ENCODE results near the gene MBOAT7.

MBOAT7 gene

DNA sequence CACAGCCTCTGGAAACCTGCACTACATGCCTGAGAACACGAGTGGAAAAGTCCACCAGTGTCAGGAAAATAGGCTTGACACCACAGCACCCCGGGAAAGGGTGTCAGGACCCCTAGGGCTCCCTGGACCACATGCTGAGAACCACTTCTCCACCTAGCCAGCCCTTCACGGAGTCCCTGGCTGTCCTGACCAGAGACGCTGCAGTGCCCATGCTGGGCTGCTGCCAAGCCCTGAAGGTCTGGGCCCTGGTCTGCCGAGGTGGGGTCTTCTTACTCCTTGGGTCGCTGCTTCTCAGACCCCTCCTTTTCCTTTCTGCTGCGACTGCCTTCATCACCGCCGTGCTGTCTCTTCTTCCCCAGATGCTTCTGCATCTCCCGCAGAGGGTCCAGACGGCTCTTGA, 32.9 kb downstream of the MBOAT7 start:
- TF ChIP-seq, protein P1, sequence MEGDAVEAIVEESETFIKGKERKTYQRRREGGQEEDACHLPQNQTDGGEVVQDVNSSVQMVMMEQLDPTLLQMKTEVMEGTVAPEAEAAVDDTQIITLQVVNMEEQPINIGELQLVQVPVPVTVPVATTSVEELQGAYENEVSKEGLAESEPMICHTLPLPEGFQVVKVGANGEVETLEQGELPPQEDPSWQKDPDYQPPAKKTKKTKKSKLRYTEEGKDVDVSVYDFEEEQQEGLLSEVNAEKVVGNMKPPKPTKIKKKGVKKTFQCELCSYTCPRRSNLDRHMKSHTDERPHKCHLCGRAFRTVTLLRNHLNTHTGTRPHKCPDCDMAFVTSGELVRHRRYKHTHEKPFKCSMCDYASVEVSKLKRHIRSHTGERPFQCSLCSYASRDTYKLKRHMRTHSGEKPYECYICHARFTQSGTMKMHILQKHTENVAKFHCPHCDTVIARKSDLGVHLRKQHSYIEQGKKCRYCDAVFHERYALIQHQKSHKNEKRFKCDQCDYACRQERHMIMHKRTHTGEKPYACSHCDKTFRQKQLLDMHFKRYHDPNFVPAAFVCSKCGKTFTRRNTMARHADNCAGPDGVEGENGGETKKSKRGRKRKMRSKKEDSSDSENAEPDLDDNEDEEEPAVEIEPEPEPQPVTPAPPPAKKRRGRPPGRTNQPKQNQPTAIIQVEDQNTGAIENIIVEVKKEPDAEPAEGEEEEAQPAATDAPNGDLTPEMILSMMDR (IDR thresholded peaks at IDR 0.05; ENCODE audit: insufficient read depth, low read length), result no peak
- TF ChIP-seq, protein P2, sequence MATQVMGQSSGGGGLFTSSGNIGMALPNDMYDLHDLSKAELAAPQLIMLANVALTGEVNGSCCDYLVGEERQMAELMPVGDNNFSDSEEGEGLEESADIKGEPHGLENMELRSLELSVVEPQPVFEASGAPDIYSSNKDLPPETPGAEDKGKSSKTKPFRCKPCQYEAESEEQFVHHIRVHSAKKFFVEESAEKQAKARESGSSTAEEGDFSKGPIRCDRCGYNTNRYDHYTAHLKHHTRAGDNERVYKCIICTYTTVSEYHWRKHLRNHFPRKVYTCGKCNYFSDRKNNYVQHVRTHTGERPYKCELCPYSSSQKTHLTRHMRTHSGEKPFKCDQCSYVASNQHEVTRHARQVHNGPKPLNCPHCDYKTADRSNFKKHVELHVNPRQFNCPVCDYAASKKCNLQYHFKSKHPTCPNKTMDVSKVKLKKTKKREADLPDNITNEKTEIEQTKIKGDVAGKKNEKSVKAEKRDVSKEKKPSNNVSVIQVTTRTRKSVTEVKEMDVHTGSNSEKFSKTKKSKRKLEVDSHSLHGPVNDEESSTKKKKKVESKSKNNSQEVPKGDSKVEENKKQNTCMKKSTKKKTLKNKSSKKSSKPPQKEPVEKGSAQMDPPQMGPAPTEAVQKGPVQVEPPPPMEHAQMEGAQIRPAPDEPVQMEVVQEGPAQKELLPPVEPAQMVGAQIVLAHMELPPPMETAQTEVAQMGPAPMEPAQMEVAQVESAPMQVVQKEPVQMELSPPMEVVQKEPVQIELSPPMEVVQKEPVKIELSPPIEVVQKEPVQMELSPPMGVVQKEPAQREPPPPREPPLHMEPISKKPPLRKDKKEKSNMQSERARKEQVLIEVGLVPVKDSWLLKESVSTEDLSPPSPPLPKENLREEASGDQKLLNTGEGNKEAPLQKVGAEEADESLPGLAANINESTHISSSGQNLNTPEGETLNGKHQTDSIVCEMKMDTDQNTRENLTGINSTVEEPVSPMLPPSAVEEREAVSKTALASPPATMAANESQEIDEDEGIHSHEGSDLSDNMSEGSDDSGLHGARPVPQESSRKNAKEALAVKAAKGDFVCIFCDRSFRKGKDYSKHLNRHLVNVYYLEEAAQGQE (IDR thresholded peaks at IDR 0.05; ENCODE audit: insufficient replicate concordance, low read depth), result no peak
- TF ChIP-seq SPI1 (IDR thresholded peaks at IDR 0.05; ENCODE audit: borderline replicate concordance, low read depth) (no peak), GABPA (IDR thresholded peaks at IDR 0.05; ENCODE audit: low read depth) (no peak), POLR2AphosphoS5 (IDR thresholded peaks at IDR 0.05; ENCODE audit: low read depth) (peak; percentile 58; the same call in 1 of the 2 replicates)
- no peak for DNase-seq (ENCODE audit: low read depth in 1 of 2, low spot score in 1 of 2)
- Histone ChIP-seq H3K4me3 (replicated peaks; ENCODE audit: insufficient read depth, low read length) (no peak overlapping the region), H3K27me3 (ENCODE audit: insufficient read depth, poor library complexity, severe bottlenecking) (no peaks in the 10 kb centered on the region), H3K27ac (replicated peaks) (no peak overlapping the region)

DNA sequence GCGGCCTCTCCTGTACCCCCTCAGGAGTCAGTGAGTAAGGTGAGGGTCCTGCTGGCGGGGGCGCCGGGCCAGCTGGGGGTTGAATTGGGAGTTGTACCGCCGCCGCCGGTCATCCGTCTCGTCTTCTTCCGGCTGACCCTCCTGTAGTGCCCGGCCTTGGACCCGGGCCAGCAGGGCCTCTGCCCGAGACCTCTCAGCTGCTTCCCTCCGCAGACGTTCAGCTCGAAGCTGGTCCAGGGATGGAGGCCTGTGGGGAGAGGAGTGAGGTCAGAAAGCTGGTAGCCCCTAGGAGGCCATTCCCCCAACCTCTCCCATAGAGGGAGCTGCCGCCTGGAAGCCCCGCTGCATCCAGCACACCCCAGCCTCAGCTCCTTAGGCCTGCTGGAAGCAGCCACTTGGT, 33.7 kb downstream of the MBOAT7 start:
- no peak for DNase-seq (ENCODE audit: low read depth in 1 of 2, low spot score in 1 of 2)

DNA sequence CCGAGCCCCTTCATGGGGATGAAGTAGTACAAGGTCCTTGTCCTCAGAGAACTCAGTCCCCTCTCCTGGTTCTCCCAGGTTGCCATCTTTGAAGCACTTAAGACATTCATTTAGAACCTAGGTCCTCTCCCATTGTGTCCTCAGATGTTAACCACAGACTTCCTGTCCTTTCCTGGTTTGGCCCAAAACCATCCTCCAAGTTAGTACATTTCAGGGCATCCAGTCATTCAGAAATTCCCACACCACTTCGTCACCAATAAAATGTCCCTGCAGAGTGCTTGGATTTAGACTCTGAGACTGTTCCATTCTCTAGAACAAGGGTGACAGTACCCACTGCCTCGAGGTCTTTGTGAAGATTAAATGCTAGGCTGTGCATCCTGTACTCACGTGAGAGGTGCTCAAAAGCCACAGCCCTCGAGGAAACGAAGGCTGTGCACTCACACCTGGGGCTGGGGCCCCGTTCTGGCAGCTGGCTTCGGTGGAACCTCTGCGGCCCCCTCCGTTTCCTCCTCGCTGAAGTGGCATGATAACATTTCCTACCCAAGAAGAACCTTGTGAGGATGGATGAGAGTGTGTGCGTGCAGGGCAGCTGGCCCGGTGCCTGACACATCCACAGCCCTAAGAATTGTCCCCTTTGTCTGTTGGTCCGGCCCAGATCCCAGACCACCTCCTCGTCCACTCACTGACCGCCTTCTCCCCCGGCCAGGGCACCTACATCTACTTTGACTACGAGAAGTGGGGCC, 34.6 kb downstream of the MBOAT7 start:
- H3K4me3 ChIP-seq (replicated peaks; ENCODE audit: insufficient read depth, low read length), result no peak overlapping the region
- DNase-seq (ENCODE audit: low read depth in 1 of 2, low spot score in 1 of 2), result no peak
- H3K27ac ChIP-seq (replicated peaks), result no peak overlapping the region
- no peaks in the 10 kb centered on the region for H3K27me3 ChIP-seq (ENCODE audit: insufficient read depth, poor library complexity, severe bottlenecking)
- peak; percentile 20; the same call in 1 of the 2 replicates for TF ChIP-seq POLR2AphosphoS5 (IDR thresholded peaks at IDR 0.05; ENCODE audit: low read depth)
- no peak for TF ChIP-seq GABPA (IDR thresholded peaks at IDR 0.05; ENCODE audit: low read depth)
- TF ChIP-seq, protein P2 (IDR thresholded peaks at IDR 0.05; ENCODE audit: insufficient replicate concordance, low read depth), result no peak

More for the DNA sequence above, 33.7 kb downstream of the MBOAT7 start:
- H3K4me3 ChIP-seq (replicated peaks; ENCODE audit: insufficient read depth, low read length), result no peak overlapping the region
- H3K27ac ChIP-seq (replicated peaks), result no peak overlapping the region
- TF ChIP-seq SPI1 (IDR thresholded peaks at IDR 0.05; ENCODE audit: borderline replicate concordance, low read depth) (no peak), POLR2AphosphoS5 (IDR thresholded peaks at IDR 0.05; ENCODE audit: low read depth) (peak; percentile 36; the same call in 1 of the 2 replicates), GABPA (IDR thresholded peaks at IDR 0.05; ENCODE audit: low read depth) (no peak)
- TF ChIP-seq, protein P2 (IDR thresholded peaks at IDR 0.05; ENCODE audit: insufficient replicate concordance, low read depth), result no peak
- TF ChIP-seq, protein P1 (IDR thresholded peaks at IDR 0.05; ENCODE audit: insufficient read depth, low read length), result no peak
- no peaks in the 10 kb centered on the region for H3K27me3 ChIP-seq (ENCODE audit: insufficient read depth, poor library complexity, severe bottlenecking)
